Endothelial cell of umbilical vein (primary cell): ENCODE measurements around the gene GOLGA8B. TPM values are rescaled to one million over a fixed set of nuclear protein-coding genes. Genes with fewer than 3 reads are reported as not detected.

Experiments used
- BruUV-seq: library from RNA; stranded (reverse); fragments of 400-500 nt; replicated peaks from 2 replicates; lab custom pipeline; 2021; lab: Mats Ljungman, UMichigan
- CTCF ChIA-PET: fragments of 300-600, 350-600 bp; sonication (Branson Sonifier 250); formaldehyde crosslinking; loops from one replicate; lab custom pipeline; 2021; ENCODE audit warnings: antibody characterized with exemption, inconsistent platforms; lab: Charles Lee
- POLR2A ChIA-PET: fragments of 300-600, 350-600 bp; sonication (Branson Sonifier 250); formaldehyde crosslinking; loops from one replicate; lab custom pipeline; 2021; ENCODE audit warnings: antibody characterized with exemption, inconsistent platforms; lab: Charles Lee
- DNase-seq: peaks from one replicate; pipeline ENCODE4 v3.0.0-alpha.2; 2011; ENCODE audit warnings: low read depth, low spot score
- FAIRE-seq: peaks from 2 replicates; lab custom pipeline; 2011; peaks lifted over from hg19 to GRCh38; lab: Jason Lieb, UNC
- H2AFZ ChIP-seq: 2 replicates; pipeline ENCODE4 v1.6.0; 2012; ENCODE audit warnings: low read depth, low read length, control low read depth, inconsistent platforms
- H3K27ac ChIP-seq: 2 replicates; pipeline ENCODE4 v1.5.1; 2011; ENCODE audit warnings: low read depth, mild to moderate bottlenecking, control low read depth, low read length, moderate library complexity; ENCODE audit not compliant: insufficient read depth
- H3K27me3 ChIP-seq, 2 experiments: 2 replicates each; pipeline versions ENCODE4 v1.6.0 to v1.6.1; 2011; ENCODE audit warnings: low read length in 2 of 2, mixed read lengths in 1 of 2; ENCODE audit not compliant: control insufficient read depth in 2 of 2, insufficient read depth in 2 of 2
- H3K36me3 ChIP-seq, 2 experiments: 2 replicates in 1 of 2; 3 replicates in 1 of 2; pipeline ENCODE4 v1.5.1; 2011; ENCODE audit warnings: low read length in 2 of 2, mild to moderate bottlenecking in 1 of 2, moderate library complexity in 1 of 2; ENCODE audit not compliant: control insufficient read depth in 2 of 2, insufficient read depth in 2 of 2; ENCODE audit errors: extremely low read depth in 1 of 2
- H3K4me1 ChIP-seq: 3 replicates; pipeline ENCODE4 v1.5.1; 2011; ENCODE audit warnings: mild to moderate bottlenecking, low read length; ENCODE audit not compliant: control insufficient read depth, insufficient read depth; ENCODE audit errors: extremely low read depth
- H3K4me2 ChIP-seq: 2 replicates; pipeline ENCODE4 v1.6.1; 2011; ENCODE audit warnings: low read length, control low read depth, mixed read lengths; ENCODE audit not compliant: insufficient read depth
- H3K4me3 ChIP-seq, 3 experiments: fragments of 200-600 bp in 1 of 3; sonication (generic), shearing (Covaris generic) in 1 of 3; replicated peaks in 1 of 3; 2 replicates each; pipeline ENCODE4 v1.5.1; 2011 to 2016; ENCODE audit warnings: control low read depth in 3 of 3, low read length in 3 of 3, mild to moderate bottlenecking in 2 of 3, inconsistent platforms in 1 of 3, low read depth in 1 of 3, moderate library complexity in 1 of 3; ENCODE audit not compliant: insufficient read depth in 1 of 3
- H3K79me2 ChIP-seq: 2 replicates; pipeline ENCODE4 v1.6.0; 2012; ENCODE audit warnings: low read length, inconsistent platforms; ENCODE audit not compliant: control insufficient read depth, insufficient read depth
- H3K9ac ChIP-seq: replicated peaks from 2 replicates; pipeline ENCODE3; 2011; ENCODE audit warnings: low read length, control low read depth; ENCODE audit not compliant: insufficient read depth; ENCODE audit errors: extremely low read depth
- H3K9me1 ChIP-seq: replicated peaks from 3 replicates; pipeline ENCODE4 v1.6.0; 2011; ENCODE audit warnings: mild to moderate bottlenecking, low read length; ENCODE audit not compliant: control insufficient read depth, insufficient read depth; ENCODE audit errors: extremely low read depth
- H3K9me3 ChIP-seq: replicated peaks from 2 replicates; pipeline ENCODE4 v1.5.1; 2012; ENCODE audit warnings: low read length, inconsistent platforms; ENCODE audit not compliant: control insufficient read depth, insufficient read depth
- H4K20me1 ChIP-seq: replicated peaks from 2 replicates; pipeline ENCODE3; 2011; ENCODE audit warnings: mild to moderate bottlenecking, low read length; ENCODE audit not compliant: control insufficient read depth, insufficient read depth; ENCODE audit errors: extremely low read depth
- EZH2 ChIP-seq: IDR thresholded peaks from 2 replicates; pipeline ENCODE4 v1.6.1; 2012; ENCODE audit warnings: borderline replicate concordance, low read depth, mild to moderate bottlenecking, moderate library complexity, low read length, inconsistent platforms; ENCODE audit not compliant: severe bottlenecking
- FOS ChIP-seq: IDR thresholded peaks from 2 replicates; pipeline ENCODE4 v1.6.1; 2011; ENCODE audit warnings: mild to moderate bottlenecking, low read length, moderate library complexity, borderline replicate concordance; ENCODE audit not compliant: insufficient read depth
- GATA2 ChIP-seq: IDR thresholded peaks from 2 replicates; pipeline ENCODE4 v1.7.0; 2011; ENCODE audit warnings: low read depth, mild to moderate bottlenecking, moderate library complexity, mixed read lengths, low read length; ENCODE audit not compliant: insufficient read length, insufficient read depth
- JUN ChIP-seq: IDR thresholded peaks from 2 replicates; pipeline ENCODE4 v1.6.1; 2011; ENCODE audit warnings: borderline replicate concordance, low read depth; ENCODE audit not compliant: insufficient read length, insufficient read depth
- MYC ChIP-seq: IDR thresholded peaks from one replicate; pipeline ENCODE4 v1.6.1; 2011; ENCODE audit warnings: mild to moderate bottlenecking, low read depth, low read length
- POLR2A ChIP-seq: IDR thresholded peaks from 2 replicates; pipeline ENCODE4 v1.6.1; 2012; ENCODE audit warnings: low read depth, mild to moderate bottlenecking, control low read depth, low read length
- POLR2AphosphoS5 ChIP-seq: IDR thresholded peaks from 2 replicates; pipeline ENCODE4 v1.6.1; 2012; ENCODE audit warnings: low read depth, mild to moderate bottlenecking, control low read depth, low read length, moderate library complexity; ENCODE audit not compliant: insufficient read depth
- dilution Hi-C: fragments of 300-500 bp; cut with MboI; formaldehyde crosslinking; loops from one replicate; pipeline ENCODE4 v1.15.0; 2019; ENCODE audit warnings: low sequenced_read_pairs; ENCODE audit not compliant: extremely low pct_ligation_motif_present
- intact Hi-C: fragments of 100-400 bp; cut with micrococcal nuclease; formaldehyde crosslinking; loops from one replicate; pipeline ENCODE4 v1.10.0; 2022
- polyA plus RNA-seq, 4 experiments: library from polyadenylated mRNA; depleted of rRNA in 3 of 4; stranded (reverse) in 3 of 4; unstranded in 1 of 4; fragments of >200 nt; gene quantifications; 2 replicates each; pipeline versions ENCODE4 v1.2.1 to v1.2.3, GENCODE V29; 2011 to 2012; ENCODE audit warnings: missing spikeins in 1 of 4
- total RNA-seq: library from RNA; stranded (reverse); gene quantifications from 2 replicates; pipeline ENCODE4 v1.2.3, GENCODE V29; 2021
- TF ChIP-seq, protein P1 (sequence below), 2 donors: IDR thresholded peaks; 1 replicate in 1 of 2; 2 replicates in 1 of 2; pipeline ENCODE4 v1.5.1; 2011; ENCODE audit warnings: low read length in 2 of 2, mild to moderate bottlenecking in 2 of 2, moderate library complexity in 2 of 2, control low read depth in 1 of 2, inconsistent platforms in 1 of 2, low read depth in 1 of 2; ENCODE audit not compliant: insufficient read depth in 1 of 2; ENCODE audit errors: extremely low read depth in 1 of 2
- TF ChIP-seq, protein P2 (sequence below): IDR thresholded peaks from 2 replicates; pipeline ENCODE4 v1.6.1; 2011; ENCODE audit not compliant: insufficient read depth, insufficient read length

The GOLGA8B gene
- total and polyA plus RNA-seq, 2 donors (not counting 3 experiments of a cell fraction or from before 2014, with no cell fraction given) = 30.9 to 36.0 TPM

DNA sequence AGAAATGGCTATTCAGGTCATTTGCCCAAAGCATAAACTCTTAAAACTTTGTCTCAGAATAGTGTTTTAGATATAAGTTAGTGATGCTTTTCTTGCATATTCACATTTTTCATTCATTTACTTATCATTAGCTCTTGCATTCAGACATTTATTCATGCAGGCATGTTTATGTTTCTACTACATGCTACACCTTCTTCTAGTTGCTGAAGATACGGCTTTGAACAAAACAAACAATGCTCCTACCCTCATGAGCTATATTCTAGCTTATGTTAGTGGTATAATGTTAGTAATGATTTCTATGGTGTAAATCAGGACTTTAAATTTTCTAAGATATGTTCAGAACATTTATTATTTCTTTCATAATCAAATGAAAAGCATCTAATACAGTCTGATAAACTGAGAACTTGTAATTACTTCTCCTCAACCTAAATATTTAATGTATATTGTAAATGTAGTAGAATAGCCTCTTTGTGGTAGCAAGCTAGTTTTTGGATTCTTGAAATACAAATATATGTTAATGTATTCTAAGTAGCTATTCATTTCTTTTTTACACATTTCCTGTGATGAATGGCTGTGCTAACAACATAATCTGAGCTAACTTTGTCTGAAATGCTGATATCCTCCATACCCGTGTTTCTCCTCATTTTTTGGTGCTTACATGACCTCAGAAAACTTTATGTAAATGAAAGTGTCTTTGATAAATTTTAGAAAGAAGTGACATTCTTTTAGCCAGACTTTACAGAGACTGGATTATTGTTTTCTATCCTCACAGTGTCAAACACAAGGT lies 15.5 kb upstream of the GOLGA8B start:
- Histone ChIP-seq H3K4me3 (no peak overlapping the region), H4K20me1 (no peaks in the 10 kb centered on the region), H3K9ac (no peak overlapping the region), H3K27ac (no peak overlapping the region), H2AFZ (no peak overlapping the region), H3K27me3 (peaks cover 0 to 3% of the 10 kb centered on the region in 2 experiments), H3K36me3 (no peaks in the 10 kb centered on the region), H3K9me3 (no peaks in the 10 kb centered on the region), H3K9me1 (no peaks in the 10 kb centered on the region), H3K79me2 (no peaks in the 10 kb centered on the region), H3K4me2 (no peak overlapping the region), H3K4me1 (peaks cover 9% of the 10 kb centered on the region)
- intact Hi-C loops = no loop called here
- no TSS peak for BruUV-seq
- TF ChIP-seq POLR2A (no peak), GATA2 (no peak), EZH2 (no peak), FOS (no peak), MYC (no peak), POLR2AphosphoS5 (no peak), JUN (no peak)
- TF ChIP-seq, protein P1, sequence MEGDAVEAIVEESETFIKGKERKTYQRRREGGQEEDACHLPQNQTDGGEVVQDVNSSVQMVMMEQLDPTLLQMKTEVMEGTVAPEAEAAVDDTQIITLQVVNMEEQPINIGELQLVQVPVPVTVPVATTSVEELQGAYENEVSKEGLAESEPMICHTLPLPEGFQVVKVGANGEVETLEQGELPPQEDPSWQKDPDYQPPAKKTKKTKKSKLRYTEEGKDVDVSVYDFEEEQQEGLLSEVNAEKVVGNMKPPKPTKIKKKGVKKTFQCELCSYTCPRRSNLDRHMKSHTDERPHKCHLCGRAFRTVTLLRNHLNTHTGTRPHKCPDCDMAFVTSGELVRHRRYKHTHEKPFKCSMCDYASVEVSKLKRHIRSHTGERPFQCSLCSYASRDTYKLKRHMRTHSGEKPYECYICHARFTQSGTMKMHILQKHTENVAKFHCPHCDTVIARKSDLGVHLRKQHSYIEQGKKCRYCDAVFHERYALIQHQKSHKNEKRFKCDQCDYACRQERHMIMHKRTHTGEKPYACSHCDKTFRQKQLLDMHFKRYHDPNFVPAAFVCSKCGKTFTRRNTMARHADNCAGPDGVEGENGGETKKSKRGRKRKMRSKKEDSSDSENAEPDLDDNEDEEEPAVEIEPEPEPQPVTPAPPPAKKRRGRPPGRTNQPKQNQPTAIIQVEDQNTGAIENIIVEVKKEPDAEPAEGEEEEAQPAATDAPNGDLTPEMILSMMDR (IDR thresholded peaks at IDR 0.05; ENCODE audit: extremely low read depth in 1 of 2, insufficient read depth in 1 of 2, low read depth in 1 of 2, low read length in 2 of 2) = no peak
- TF ChIP-seq, protein P2, sequence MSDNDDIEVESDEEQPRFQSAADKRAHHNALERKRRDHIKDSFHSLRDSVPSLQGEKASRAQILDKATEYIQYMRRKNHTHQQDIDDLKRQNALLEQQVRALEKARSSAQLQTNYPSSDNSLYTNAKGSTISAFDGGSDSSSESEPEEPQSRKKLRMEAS = no peak
- FAIRE-seq (no peak), DNase-seq (no peak)
- dilution Hi-C loops = no loop called here
- ChIA-PET CTCF (interaction anchor here (0.8 to 1.7 kb wide), 3 partner anchors 11 to 21 kb away, joined by 3 to 4 read pairs (median 4); no protein-coding TSS in a partner anchor), POLR2A (no interaction called here)
